ENCODE measurements around the gene TAF11L7.
"Not testable (repeated sequence)": the region's sequence is repeated elsewhere in the genome, so short reads cannot be mapped to it uniquely, and the experiment has no call there.

TAF11L7 gene

GRCh38 chr5:17585658-17586057 is at the start of gene TAF11L7:
Gene TAF11L7, minus strand, starts transcription at chr5:17585758.
- DNase-seq (ENCODE audit: low read depth in 2 of 2): not testable (repeated sequence)

- no peak for DNase-seq (ENCODE audit: low read depth in 2 of 2)
Measured at GRCh38 chr5:17634160-17634559, 48.6 kb upstream of the TAF11L7 start, which contains the start of gene TAF11L14. Gene TAF11L14, plus strand, starts transcription at chr5:17634460.

GRCh38 chr5:17631788-17632187 is 46.2 kb upstream of the TAF11L7 start, which contains the start of gene TAF11L13:
Gene TAF11L13, plus strand, starts transcription at chr5:17632088.
- DNase-seq (ENCODE audit: low read depth in 2 of 2): not testable (repeated sequence)

DNA sequence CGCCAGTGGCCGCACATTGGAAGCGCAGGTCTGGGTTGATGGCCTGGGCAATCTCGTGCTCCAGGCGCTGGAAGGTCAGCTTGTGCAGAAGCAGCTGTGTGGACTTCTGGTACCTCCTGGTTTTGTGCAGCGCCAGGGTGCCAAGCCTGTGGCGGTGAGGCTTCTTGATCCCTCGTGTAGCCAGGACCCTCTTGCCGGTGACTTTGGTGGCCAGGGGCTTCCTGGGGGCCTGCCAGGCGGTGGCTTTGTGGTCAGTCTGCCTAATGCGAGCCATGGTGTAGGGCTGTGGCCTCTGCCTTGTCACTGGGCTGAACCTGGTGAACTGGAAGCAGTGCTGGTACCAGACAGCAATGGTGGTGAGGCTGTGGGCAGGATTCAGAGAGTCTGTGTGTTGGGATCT is 40.1 kb upstream of the TAF11L7 start:
- no peak for DNase-seq (ENCODE audit: low read depth in 2 of 2)

DNA sequence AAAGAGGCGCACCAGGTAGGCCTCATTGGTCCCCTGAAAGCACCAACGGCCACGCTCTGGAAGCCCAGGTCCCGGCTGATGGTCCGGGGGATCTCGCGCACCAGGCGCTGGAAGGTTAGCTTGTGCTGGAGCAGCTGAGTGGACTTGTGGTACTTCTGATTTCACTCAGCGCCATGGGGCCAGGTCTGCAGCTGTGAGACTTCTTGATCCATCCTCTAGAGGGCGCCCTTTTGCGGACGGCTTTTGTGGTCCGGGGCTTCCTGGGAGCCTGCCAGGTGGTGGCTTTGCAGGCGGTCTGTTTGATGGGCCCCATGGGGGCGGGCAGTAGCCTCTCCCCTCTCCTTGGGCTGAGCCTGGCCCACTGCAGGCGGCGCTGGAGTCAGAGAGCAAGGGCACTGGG is 35.1 kb upstream of the TAF11L7 start:
- no peak for DNase-seq (ENCODE audit: low read depth in 2 of 2)

DNA sequence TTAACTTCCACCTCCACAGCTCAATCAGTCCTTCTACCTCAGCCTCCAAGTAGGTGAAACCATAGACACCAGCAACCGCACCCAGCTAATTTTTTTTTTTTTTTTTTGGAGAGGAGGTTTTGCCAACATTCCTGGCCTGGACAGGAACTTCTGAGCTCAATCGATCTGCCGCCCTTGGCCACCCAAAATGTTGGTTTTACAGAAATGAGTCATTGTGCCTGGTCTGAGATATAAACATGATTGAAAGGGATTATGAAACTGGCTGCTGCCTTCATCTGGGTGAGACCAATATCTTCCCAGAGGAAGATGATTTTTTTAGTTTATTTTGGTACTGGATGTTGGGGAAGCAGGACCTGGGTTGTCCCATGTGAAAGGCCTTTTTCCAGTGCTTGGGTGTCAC is 33.8 kb upstream of the TAF11L7 start:
- no peak for DNase-seq (ENCODE audit: low read depth in 2 of 2)

DNA sequence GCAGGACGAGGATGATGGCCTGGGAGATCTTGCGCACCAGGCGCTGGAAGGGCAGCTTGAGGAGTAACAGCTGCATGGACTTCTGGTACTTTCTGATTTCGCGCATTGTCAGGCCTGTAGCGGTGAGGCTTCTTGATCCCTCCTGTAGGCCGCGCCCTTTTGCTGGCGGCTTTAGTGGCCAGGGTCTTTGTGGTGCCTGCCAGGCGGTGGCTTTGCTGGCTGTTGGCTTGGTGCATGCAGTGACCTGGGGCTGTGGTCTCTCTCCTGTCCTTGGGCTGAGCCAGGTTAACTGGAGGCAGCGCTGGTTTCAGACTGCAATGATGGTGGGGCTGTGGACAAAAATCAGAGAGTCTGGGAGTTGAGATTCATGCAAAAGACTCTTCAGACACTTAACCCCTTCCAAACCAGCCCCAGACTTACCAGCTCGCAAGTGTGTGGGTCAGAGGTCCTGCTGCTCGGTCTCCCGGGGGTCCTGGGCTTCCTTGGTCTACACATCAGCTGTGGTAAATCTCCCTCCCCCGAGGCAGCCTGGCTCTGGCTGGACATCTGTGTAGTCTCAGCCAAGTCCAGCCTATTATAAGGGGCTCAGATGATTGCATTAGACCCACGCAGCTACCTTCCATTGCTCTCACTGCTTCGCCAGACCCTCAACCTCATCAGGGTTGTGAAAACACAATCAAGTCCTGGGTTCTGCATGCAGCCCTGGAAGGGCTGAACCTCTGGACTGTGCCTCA is 29.5 kb upstream of the TAF11L7 start:
- no peak for DNase-seq (ENCODE audit: low read depth in 2 of 2)

GRCh38 chr5:17610092-17610491 is 24.5 kb upstream of the TAF11L7 start, which contains the start of gene TAF11L12:
Gene TAF11L12, plus strand, starts transcription at chr5:17610392.
- DNase-seq (ENCODE audit: low read depth in 2 of 2): not testable (repeated sequence)

GRCh38 chr5:17607461-17607860 is 21.9 kb upstream of the TAF11L7 start:
- DNase-seq (ENCODE audit: low read depth in 2 of 2): not testable (repeated sequence)

DNA sequence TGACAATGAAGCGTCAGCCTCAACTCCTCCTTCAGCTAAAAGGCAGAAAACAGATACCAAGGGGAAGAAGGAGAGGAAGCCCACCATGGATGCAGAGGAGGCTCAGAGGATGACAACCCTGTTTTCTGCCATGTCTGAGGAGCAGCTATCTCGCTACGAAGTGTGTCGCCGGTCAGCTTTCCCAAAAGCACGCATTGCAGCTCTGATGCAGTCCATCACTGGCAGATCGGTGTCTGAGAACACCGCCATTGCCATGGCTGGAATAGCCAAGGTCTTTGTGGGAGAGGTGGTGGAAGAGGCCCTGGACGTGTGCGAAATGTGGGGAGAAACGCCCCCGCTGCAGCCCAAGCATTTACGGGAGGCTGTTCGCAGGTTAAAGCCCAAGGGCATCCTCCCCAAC is 19.4 kb upstream of the TAF11L7 start:
- no peak for DNase-seq (ENCODE audit: low read depth in 2 of 2)

DNA sequence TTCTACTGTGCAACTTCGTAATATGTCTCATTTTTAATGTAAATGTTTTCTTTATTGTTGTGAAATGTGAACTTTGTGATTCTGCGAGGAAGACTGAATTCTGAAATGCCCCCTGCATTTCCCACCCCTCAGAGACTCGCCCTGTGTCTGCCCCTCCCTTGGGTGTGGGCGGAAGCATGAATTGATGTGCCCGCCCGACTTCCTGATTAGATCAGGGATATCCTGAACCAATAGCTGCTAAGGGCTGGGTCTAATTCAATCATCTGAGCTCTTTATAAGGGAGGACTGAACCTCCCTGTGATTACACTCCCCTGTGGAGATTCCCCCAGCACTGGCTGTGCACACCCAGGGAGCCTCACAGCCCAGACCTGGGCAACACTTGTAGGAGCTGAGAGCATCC is 18.3 kb upstream of the TAF11L7 start, which contains the start of gene TAF11L11:
TAF11L11 (plus strand) TSS at position 304 of the 400 bp plus-strand sequence.
- not testable (repeated sequence) for DNase-seq (ENCODE audit: low read depth in 2 of 2)

DNA sequence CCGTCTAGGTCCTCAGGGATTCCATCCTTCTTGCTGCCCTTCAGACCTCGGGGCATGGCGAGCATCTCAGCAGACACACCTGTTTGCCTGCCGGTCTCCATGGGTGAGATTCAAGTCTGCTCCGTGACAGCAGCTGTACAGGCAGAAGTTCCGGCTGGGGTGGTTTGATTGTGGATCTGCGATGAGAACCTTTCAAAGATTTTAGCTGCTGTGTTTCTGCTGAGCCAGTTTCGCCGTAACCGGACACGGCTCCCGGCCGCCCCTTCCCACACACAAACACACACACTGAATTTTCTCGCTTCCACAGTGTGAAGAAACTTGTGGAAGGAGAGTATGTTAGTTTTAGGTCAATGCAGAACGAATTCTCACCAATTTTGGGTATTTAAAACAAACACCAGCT is 12.2 kb upstream of the TAF11L7 start, which contains the start of gene TAF11L10:
TAF11L10 (minus strand) TSS at position 101 of the 400 bp plus-strand sequence.
- DNase-seq (ENCODE audit: low read depth in 2 of 2): not testable (repeated sequence)

DNA sequence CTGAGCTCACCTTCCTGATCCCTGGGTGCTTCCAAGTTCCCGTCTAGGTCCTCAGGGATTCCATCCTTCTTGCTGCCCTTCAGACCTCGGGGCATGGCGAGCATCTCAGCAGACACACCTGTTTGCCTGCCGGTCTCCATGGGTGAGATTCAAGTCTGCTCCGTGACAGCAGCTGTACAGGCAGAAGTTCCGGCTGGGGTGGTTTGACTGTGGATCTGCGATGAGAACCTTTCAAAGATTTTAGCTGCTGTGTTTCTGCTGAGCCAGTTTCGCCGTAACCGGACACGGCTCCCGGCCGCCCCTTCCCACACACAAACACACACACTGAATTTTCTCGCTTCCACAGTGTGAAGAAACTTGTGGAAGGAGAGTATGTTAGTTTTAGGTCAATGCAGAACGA is 8.7 kb upstream of the TAF11L7 start, which contains the start of gene TAF11L9:
TAF11L9 (minus strand) TSS at position 140 of the 400 bp plus-strand sequence.
- not testable (repeated sequence) for DNase-seq (ENCODE audit: low read depth in 2 of 2)

- DNase-seq (ENCODE audit: low read depth in 2 of 2): not testable (repeated sequence)
Measured at GRCh38 chr5:17590860-17591259, 5.3 kb upstream of the TAF11L7 start, which contains the start of gene TAF11L8. Gene TAF11L8, minus strand, starts transcription at chr5:17590960.

All from stimulated activated CD4-positive, alpha-beta T cell treated with anti-CD3 and anti-CD28 coated beads, Interleukin-1b, Interleukin-23, amount 100 ng/mL, for 4 hours (primary cell).